H1 (cell line): ENCODE data around the gene ST6GALNAC3. TPM values are rescaled to one million over a fixed set of nuclear protein-coding genes. Genes with fewer than 3 reads are reported as not detected.

Experiments
- CTCF ChIA-PET: fragments of 300-600 bp; sonication (Branson Sonifier 250); formaldehyde crosslinking; loops from one replicate; lab custom pipeline; 2021; ENCODE audit not compliant: partially characterized antibody; lab: Charles Lee
- POLR2A ChIA-PET: fragments of 300-600 bp; sonication (Branson Sonifier 250); formaldehyde crosslinking; loops from one replicate; lab custom pipeline; 2021; ENCODE audit warnings: inconsistent platforms; ENCODE audit not compliant: partially characterized antibody; lab: Charles Lee
- DNase-seq, 2 experiments: peaks; one replicate each; pipeline versions ENCODE4 v3.0.0 to v3.0.0-alpha.2; 2010 to 2022; ENCODE audit warnings: low spot score in 2 of 2, low read depth in 1 of 2, mixed read lengths in 1 of 2
- FAIRE-seq: peaks from 2 replicates; lab custom pipeline; 2011; peaks lifted over from hg19 to GRCh38; lab: Jason Lieb, UNC
- H2AFZ ChIP-seq: 2 replicates; pipeline ENCODE4 v1.8.1; 2012; ENCODE audit warnings: low read length, inconsistent platforms
- H2AK5ac ChIP-seq: 2 replicates; pipeline ENCODE4 v1.6.1; 2013; ENCODE audit warnings: low read depth, low read length
- H2BK120ac ChIP-seq: replicated peaks from 2 replicates; pipeline ENCODE3; 2013; ENCODE audit warnings: low read depth, low read length, inconsistent platforms
- H2BK12ac ChIP-seq: 2 replicates; pipeline ENCODE4 v1.6.1; 2013; ENCODE audit warnings: low read depth, low read length
- H2BK15ac ChIP-seq: 2 replicates; pipeline ENCODE4 v1.6.1; 2013; ENCODE audit warnings: low read length
- H2BK20ac ChIP-seq: 2 replicates; pipeline ENCODE4 v1.6.1; 2013; ENCODE audit warnings: low read length
- H2BK5ac ChIP-seq: 2 replicates; pipeline ENCODE4 v1.6.1; 2013; ENCODE audit warnings: low read depth, low read length
- H3K14ac ChIP-seq: 2 replicates; pipeline ENCODE4 v1.6.1; 2013; ENCODE audit warnings: inconsistent platforms; ENCODE audit not compliant: insufficient read length
- H3K18ac ChIP-seq: 2 replicates; pipeline ENCODE4 v1.6.1; 2013; ENCODE audit warnings: low read length; ENCODE audit errors: extremely low read depth
- H3K23ac ChIP-seq: 2 replicates; pipeline ENCODE4 v1.6.1; 2013; ENCODE audit warnings: inconsistent platforms; ENCODE audit not compliant: insufficient read length
- H3K23me2 ChIP-seq: 2 replicates; pipeline ENCODE4 v1.6.1; 2013; ENCODE audit warnings: low read depth, low read length
- H3K27ac ChIP-seq: 2 replicates; pipeline ENCODE4 v1.6.1; 2011; ENCODE audit warnings: low read depth, low read length, inconsistent platforms
- H3K27me3 ChIP-seq, 4 experiments: replicated peaks in 1 of 4; 1 replicate in 1 of 4; 2 replicates in 3 of 4; pipeline versions ENCODE4 v1.6.1 to v1.8.1; 2011 to 2013; ENCODE audit warnings: low read length in 3 of 4, mild to moderate bottlenecking in 3 of 4, inconsistent platforms in 2 of 4, mixed read lengths in 2 of 4, moderate library complexity in 1 of 4; ENCODE audit not compliant: control insufficient read depth in 3 of 4, insufficient read depth in 3 of 4; ENCODE audit errors: extremely low read depth in 1 of 4
- H3K36me3 ChIP-seq, 4 experiments: 2 replicates each; pipeline versions ENCODE4 v1.6.1 to v1.8.1; 2011 to 2013; ENCODE audit warnings: mild to moderate bottlenecking in 4 of 4, low read length in 3 of 4, moderate library complexity in 2 of 4, control low read depth in 1 of 4, inconsistent platforms in 1 of 4; ENCODE audit not compliant: insufficient read depth in 4 of 4, control insufficient read depth in 2 of 4
- H3K4ac ChIP-seq: replicated peaks from 2 replicates; pipeline ENCODE3; 2013; ENCODE audit warnings: low read length, low read depth, mixed read lengths, inconsistent platforms; ENCODE audit not compliant: insufficient read length
- H3K4me1 ChIP-seq, 4 experiments: replicated peaks in 1 of 4; 1 replicate in 1 of 4; 2 replicates in 3 of 4; pipeline versions ENCODE4 v1.6.1 to v1.8.1; 2011 to 2013; ENCODE audit warnings: low read length in 3 of 4, inconsistent platforms in 2 of 4, mixed read lengths in 1 of 4; ENCODE audit not compliant: insufficient read depth in 4 of 4, control insufficient read depth in 3 of 4
- H3K4me2 ChIP-seq, 2 experiments: 2 replicates each; pipeline versions ENCODE4 v1.6.1 to v1.8.1; 2011 to 2013; ENCODE audit warnings: low read depth in 2 of 2, low read length in 2 of 2, control low read depth in 1 of 2, inconsistent platforms in 1 of 2, mild to moderate bottlenecking in 1 of 2; ENCODE audit not compliant: insufficient read depth in 1 of 2
- H3K4me3 ChIP-seq, 4 experiments: fragments of 200-600, 300-600 bp in 1 of 4; sonication (generic), shearing (Covaris generic), sonication (Bioruptor Twin) in 1 of 4; 2 replicates each; pipeline versions ENCODE4 v1.5.1 to v1.8.1; 2011 to 2016; ENCODE audit warnings: low read length in 4 of 4, low read depth in 3 of 4, control low read depth in 2 of 4, inconsistent platforms in 2 of 4, mild to moderate bottlenecking in 2 of 4, mixed read lengths in 1 of 4, moderate library complexity in 1 of 4; ENCODE audit not compliant: insufficient read depth in 2 of 4; ENCODE audit errors: extremely low read depth in 1 of 4
- H3K56ac ChIP-seq: replicated peaks from 2 replicates; pipeline ENCODE3; 2013; ENCODE audit warnings: low read depth, mild to moderate bottlenecking, mixed read lengths, low read length, inconsistent platforms; ENCODE audit not compliant: insufficient read length
- H3K79me1 ChIP-seq: 2 replicates; pipeline ENCODE4 v1.6.1; 2013; ENCODE audit warnings: low read depth, low read length, control low read depth
- H3K79me2 ChIP-seq, 2 experiments: 2 replicates each; pipeline versions ENCODE4 v1.6.1 to v1.8.1; 2012 to 2013; ENCODE audit warnings: low read length in 2 of 2, mild to moderate bottlenecking in 2 of 2, inconsistent platforms in 1 of 2; ENCODE audit not compliant: insufficient read depth in 2 of 2, control insufficient read depth in 1 of 2
- H3K9ac ChIP-seq, 4 experiments: replicated peaks in 1 of 4; 1 replicate in 1 of 4; 2 replicates in 3 of 4; pipeline versions ENCODE4 v1.6.1 to v1.8.1; 2011 to 2013; ENCODE audit warnings: low read depth in 3 of 4, low read length in 3 of 4, control low read depth in 2 of 4, mild to moderate bottlenecking in 2 of 4, moderate library complexity in 2 of 4, inconsistent platforms in 1 of 4; ENCODE audit errors: extremely low read depth in 1 of 4
- H3K9me3 ChIP-seq, 2 experiments: 2 replicates each; pipeline versions ENCODE4 v1.6.1 to v1.8.1; 2012 to 2013; ENCODE audit warnings: mild to moderate bottlenecking in 2 of 2, moderate library complexity in 2 of 2, control low read depth in 1 of 2, inconsistent platforms in 1 of 2, low read depth in 1 of 2, low read length in 1 of 2, mixed read lengths in 1 of 2; ENCODE audit not compliant: insufficient read depth in 2 of 2
- H4K20me1 ChIP-seq, 2 experiments: replicated peaks in 1 of 2; 2 replicates each; pipeline versions ENCODE3 to v1.8.1; 2011 to 2013; ENCODE audit warnings: inconsistent platforms in 2 of 2, low read length in 2 of 2, mild to moderate bottlenecking in 1 of 2; ENCODE audit not compliant: insufficient read depth in 2 of 2, control insufficient read depth in 1 of 2
- H4K5ac ChIP-seq: 2 replicates; pipeline ENCODE4 v1.6.1; 2013; ENCODE audit warnings: low read length, low read depth, mixed read lengths, inconsistent platforms; ENCODE audit not compliant: insufficient read length
- H4K8ac ChIP-seq: 2 replicates; pipeline ENCODE4 v1.8.0; 2013; ENCODE audit warnings: mild to moderate bottlenecking, moderate library complexity, low read length, inconsistent platforms; ENCODE audit not compliant: insufficient read depth; ENCODE audit errors: extremely low read depth
- H4K91ac ChIP-seq: replicated peaks from 2 replicates; pipeline ENCODE3; 2013; ENCODE audit warnings: low read length, mixed read lengths, inconsistent platforms; ENCODE audit not compliant: insufficient read length
- WGBS, 2 experiments: shearing (Covaris generic) in 1 of 2; methylation state at CpG; one replicate each; pipeline versions ENCODE4 v1.1.6 to v1.1.7; 2013 to 2015; ENCODE audit warnings: low lambda C conversion rate in 2 of 2, mixed read lengths in 2 of 2, inconsistent platforms in 1 of 2, low coverage in 1 of 2, missing lambda C conversion rate in 1 of 2; ENCODE audit not compliant: insufficient replicate concordance in 2 of 2, insufficient coverage in 1 of 2, insufficient read length in 1 of 2; ENCODE audit errors: extremely low coverage in 1 of 2, missing lambda C conversion rate in 1 of 2; 5-methylcytosine and 5-hydroxymethylcytosine counted together
- polyA plus RNA-seq, 7 experiments: library from polyadenylated mRNA; depleted of rRNA in 3 of 7; stranded (reverse) in 5 of 7; unstranded in 2 of 7; fragments of >200 nt in 5 of 7; fragments of 200-250 nt in 2 of 7; gene quantifications; 1 replicate in 5 of 7; 2 replicates in 1 of 7; 4 replicates in 1 of 7; pipeline versions ENCODE4 v1.2.1 to v1.2.3, GENCODE V29; 2011 to 2013; ENCODE audit warnings: missing spikeins in 2 of 7, mixed read lengths in 2 of 7
- total RNA-seq: library from RNA; stranded (reverse); fragmentation: NEBNext Ultra II Directional; extraction: Animal tissue kit (Norgen Biotek cat#: 25700); gene quantifications from 2 replicates; pipeline ENCODE4 v1.2.1, GENCODE V29; 2021

ST6GALNAC3 gene
- total and polyA plus RNA-seq, 2 of the 8 experiments (the other 6 are each of a cell fraction or from before 2014, with no cell fraction given), result 4.9 to 19.0 TPM

DNA sequence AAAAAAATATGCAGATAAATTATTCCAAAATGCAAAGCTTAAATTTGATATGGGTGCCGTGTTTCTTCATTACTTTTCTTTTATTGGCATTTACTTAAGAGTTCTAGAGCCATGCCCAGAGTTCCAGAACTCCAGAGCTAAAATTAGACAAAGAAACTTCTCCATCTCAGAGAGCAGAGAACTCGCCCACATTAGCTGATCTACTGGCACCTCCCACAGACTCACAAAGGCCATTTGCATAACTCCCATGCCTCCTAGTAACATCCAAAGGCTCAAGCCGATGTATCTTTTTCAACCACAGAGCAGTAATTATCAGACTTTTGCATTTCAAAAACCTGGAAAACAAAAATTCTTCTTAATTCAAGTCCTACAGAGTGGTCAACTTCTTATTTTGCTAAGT, 468.9 kb downstream of the ST6GALNAC3 start:
- Histone ChIP-seq H3K9me3 (no peaks in the 10 kb centered on the region), H3K9ac (no peak overlapping the region), H4K91ac (no peak overlapping the region), H3K27ac (no peak overlapping the region), H2BK20ac (no peak overlapping the region), H2BK12ac (no peak overlapping the region), H4K20me1 (no peaks in the 10 kb centered on the region), H2BK15ac (no peak overlapping the region), H3K27me3 (no peaks in the 10 kb centered on the region), H4K8ac (no peak overlapping the region), H3K79me2 (no peaks in the 10 kb centered on the region), H3K23ac (no peak overlapping the region), H3K23me2 (no peaks in the 10 kb centered on the region), H3K14ac (no peak overlapping the region), H2AFZ (no peak overlapping the region), H3K4ac (no peak overlapping the region), H3K18ac (no peak overlapping the region), H3K4me1 (peaks cover 0 to 4% (median 1%) of the 10 kb centered on the region in 4 experiments; a peak in 2 of 7 replicates), H2BK120ac (no peak overlapping the region), H3K4me3 (no peak overlapping the region), H2BK5ac (no peak overlapping the region), H3K4me2 (no peak overlapping the region), H3K36me3 (no peaks in the 10 kb centered on the region), H3K79me1 (no peaks in the 10 kb centered on the region), H4K5ac (no peak overlapping the region), H3K56ac (no peak overlapping the region), H2AK5ac (no peak overlapping the region)
- POLR2A ChIA-PET, result no interaction called here
- 89% methylated on average over 3 of the region's 3 CpGs; no CpG with 5 or more reads in 1 of the 2 experiments for WGBS, 2 experiments
- FAIRE-seq (no peak), DNase-seq (no peak)
- CTCF ChIA-PET, result interaction anchor here (0.5 to 1.0 kb wide), 2 partner anchors 11 to 395 kb away, joined by 3 to 4 read pairs; no protein-coding TSS in a partner anchor
